NCI-H1417 (cell line): ENCODE measurements around the gene OR4F6.
"Not testable (repeated sequence)": the region's sequence is repeated elsewhere in the genome, so short reads cannot be mapped to it uniquely, and the experiment has no call there.

Source experiments
- DNase-seq, 3 experiments: peaks; one replicate each; lab custom pipeline; 2025; lab: John Stamatoyannopoulos, UW

The OR4F6 gene

GRCh38 chr15:101803209-101803608, at the start of gene OR4F6:
TSS of gene OR4F6 (plus strand) at chr15:101803509. CDS start at chr15:101805720, 2,211 bp downstream.
- no peak for DNase-seq

- not testable (repeated sequence) for DNase-seq
Observed at GRCh38 chr15:101764669-101765339, 38.5 kb upstream of the OR4F6 start.

- DNase-seq, result not testable (repeated sequence)
Observed at GRCh38 chr15:101765340-101765671, 38.0 kb upstream of the OR4F6 start.

GRCh38 chr15:101765772-101766456, 37.4 kb upstream of the OR4F6 start:
- no peak for DNase-seq

DNA sequence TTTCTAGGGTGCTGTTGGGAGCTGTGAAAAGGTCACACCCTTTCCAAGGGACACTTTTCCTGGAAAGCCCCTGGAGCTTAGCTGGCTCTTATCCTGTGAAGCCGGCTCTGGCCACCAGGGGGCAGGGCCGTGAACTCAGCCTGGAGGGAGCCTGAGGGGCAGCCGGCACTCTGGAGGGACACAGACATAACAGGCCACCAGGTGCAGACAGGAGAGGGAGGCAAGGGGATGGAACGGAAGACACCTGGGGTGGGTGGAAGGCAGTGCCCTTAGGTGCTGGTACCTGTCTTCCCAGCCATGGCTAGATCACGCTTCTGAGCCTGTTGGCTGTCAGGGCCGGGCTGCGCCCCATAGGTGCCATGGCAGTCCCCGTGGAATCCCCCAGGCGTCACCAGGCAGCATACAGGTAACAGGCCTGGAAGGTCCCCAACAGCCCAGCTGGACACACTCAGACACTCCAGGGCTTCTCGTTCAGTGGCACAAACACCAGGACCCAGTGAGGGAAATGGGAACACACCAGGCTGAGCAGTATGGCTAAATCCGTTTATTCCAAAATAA, 36.1 kb upstream of the OR4F6 start:
- DNase-seq, result peak in 2 of 3 experiments; percentile 11 to 24

DNA sequence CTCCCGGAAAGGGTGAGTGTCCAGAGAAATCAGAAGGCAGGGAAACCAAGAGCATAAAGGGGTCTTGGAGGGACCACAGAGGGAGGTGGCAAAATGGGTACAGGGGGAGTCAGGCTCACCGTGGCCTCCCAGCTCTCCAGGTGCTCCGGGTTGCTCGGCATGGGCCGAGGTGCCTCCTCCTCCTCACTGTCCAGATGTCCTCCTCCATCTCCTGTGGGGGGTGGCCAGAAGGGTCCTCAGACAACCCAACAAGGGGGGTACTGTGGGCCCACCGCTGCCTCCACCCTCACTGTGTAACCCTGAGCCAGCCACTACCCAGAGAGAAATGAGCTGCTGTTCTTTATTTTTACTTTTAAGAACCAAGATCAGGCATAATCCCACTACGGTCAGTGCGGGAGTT, 30.4 kb upstream of the OR4F6 start:
- DNase-seq, result no peak

GRCh38 chr15:101773496-101774100, 29.7 kb upstream of the OR4F6 start:
- DNase-seq, result peak; percentile 18 to 79 (median 58)

- no peak for DNase-seq
Observed at GRCh38 chr15:101775136-101775535, 28.2 kb upstream of the OR4F6 start.

- not testable (repeated sequence) for DNase-seq
Observed at GRCh38 chr15:101778576-101778975, 24.7 kb upstream of the OR4F6 start.

GRCh38 chr15:101780225-101780624, 23.1 kb upstream of the OR4F6 start:
- peak in 1 of 3 experiments; percentile 16 for DNase-seq

DNA sequence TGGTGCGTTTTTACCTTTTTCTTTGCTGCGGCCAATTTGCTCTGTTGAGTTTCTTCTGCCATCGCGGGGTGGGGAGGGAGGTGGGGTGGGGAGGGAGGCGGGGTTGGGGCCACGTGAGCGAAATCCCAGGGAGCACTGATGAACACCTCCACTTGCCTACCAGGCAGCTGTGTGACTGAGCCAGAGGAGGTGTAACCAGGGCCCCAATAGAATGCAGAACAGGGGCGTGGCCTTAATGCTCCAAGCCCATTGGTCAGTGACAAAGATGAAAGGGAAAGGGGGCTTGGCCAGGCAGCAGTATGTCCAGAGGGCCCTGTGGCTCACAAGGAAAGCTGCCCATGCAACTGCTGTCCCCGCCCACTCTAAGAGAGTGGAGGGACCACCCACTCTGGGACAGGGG, 21.4 kb upstream of the OR4F6 start:
- no peak for DNase-seq

DNA sequence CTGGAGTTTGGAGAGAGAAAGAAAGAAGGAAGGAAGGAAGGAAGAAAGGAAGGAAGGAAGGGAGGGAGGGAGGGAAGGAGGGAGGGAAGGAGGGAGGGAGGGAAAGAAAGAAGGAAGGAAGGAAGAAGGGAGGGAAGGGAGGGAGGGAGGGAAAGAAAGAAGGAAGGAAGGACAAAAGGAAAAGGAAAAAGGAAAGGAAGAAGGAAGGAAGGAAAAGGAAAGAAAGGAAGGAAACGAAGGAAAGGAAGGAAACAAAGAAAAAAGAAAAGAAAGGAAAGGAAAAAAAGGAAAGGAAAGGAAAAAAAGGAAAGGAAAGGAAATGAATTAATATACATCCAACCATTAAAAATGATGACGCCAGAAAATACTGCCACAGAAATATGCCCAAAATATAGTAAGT, 18.7 kb upstream of the OR4F6 start:
- DNase-seq, result no peak

DNA sequence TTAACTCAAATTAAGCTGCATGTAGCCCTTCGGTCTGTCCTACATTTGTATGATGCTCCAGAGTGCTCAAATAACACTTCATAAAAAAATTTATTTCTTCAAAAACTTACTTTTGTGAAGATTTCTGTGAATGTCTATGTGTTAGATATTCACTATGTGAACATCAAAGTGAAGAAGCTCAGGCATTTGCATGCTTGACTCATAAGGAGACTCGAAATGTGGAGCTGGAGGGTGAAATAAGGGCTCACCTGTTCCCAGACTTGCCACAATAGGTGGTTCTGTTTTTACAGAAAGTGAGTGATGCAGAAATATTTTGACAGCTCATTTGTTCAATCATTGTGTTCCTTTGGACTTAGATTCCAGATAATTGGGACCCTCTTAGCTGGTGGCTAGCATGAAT, 16.9 kb upstream of the OR4F6 start:
- not testable (repeated sequence) for DNase-seq

- not testable (repeated sequence) for DNase-seq
Observed at GRCh38 chr15:101788001-101788400, 15.3 kb upstream of the OR4F6 start.

- not testable (repeated sequence) for DNase-seq
Observed at GRCh38 chr15:101788503-101789269, 14.6 kb upstream of the OR4F6 start.

GRCh38 chr15:101790748-101791147, 12.6 kb upstream of the OR4F6 start:
- not testable (repeated sequence) for DNase-seq

GRCh38 chr15:101793981-101794380, 9.3 kb upstream of the OR4F6 start:
- not testable (repeated sequence) for DNase-seq

- no peak for DNase-seq
Observed at GRCh38 chr15:101795455-101795854, 7.9 kb upstream of the OR4F6 start.

DNA sequence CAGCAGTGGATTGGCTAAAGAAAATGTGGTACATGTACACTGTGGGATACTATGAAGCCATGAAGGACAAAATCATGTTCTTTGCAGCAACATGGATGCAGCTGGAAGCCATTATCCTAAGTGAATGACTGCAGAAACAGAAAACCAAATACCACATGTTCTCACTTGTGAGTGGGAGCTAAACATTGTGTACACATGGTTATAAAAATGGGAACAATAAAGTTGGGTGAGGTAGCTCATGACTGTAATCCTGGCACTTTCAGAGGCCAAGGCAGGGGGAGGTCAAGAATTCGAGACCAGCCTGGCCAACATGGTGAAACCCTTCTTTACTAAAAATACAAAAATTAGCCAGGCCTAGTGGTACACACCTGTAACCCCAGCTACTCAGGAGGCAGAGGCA, 3.6 kb upstream of the OR4F6 start:
- DNase-seq, result no peak

GRCh38 chr15:101801048-101801447, 2.3 kb upstream of the OR4F6 start:
- no peak for DNase-seq

DNA sequence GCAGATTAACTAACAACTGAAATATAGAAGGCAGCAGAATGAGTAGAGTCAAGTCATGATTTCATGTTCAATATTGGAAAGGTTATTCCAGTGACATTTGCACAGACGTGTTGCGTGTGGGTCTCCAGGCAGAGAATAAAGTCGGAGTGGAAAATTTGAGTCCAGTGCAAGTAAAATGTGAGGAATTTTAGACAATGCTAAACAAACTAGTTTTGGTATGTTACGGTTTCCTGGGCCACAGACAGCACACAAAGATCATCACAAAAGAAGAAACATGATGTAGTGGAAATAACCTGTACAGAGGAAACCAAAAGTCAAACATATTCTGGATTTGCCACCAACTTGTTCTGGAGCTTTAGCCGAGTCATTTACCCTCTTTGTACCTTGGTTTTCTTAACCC, 367 bp downstream of the OR4F6 start:
- DNase-seq, result no peak

GRCh38 chr15:101804375-101804774, 1.1 kb downstream of the OR4F6 start:
- DNase-seq, result no peak
